B cell (primary cell): Measurements from ENCODE around the gene KNSTRN. TPM values are rescaled to one million over a fixed set of nuclear protein-coding genes. Genes with fewer than 3 reads are reported as not detected.
A peak's percentile ranks its signal among the peaks of the same experiment; 100 is the strongest.

Source experiments
- ATAC-seq: fragments of 200-7000 bp; cut with Tn5 transposase; one replicate; pipeline ENCODE4 v1.10.0; 2021; ENCODE audit warnings: low read depth, mild to moderate bottlenecking, moderate number of reproducible peaks, moderate library complexity
- CTCF ChIA-PET: fragments of 350-600 bp; sonication (Branson Sonifier 250); formaldehyde crosslinking; loops from one replicate; lab custom pipeline; 2021; ENCODE audit warnings: antibody characterized with exemption, inconsistent platforms; lab: Charles Lee
- POLR2A ChIA-PET: fragments of 350-600 bp; sonication (Branson Sonifier 250); formaldehyde crosslinking; loops from one replicate; lab custom pipeline; 2021; ENCODE audit warnings: antibody characterized with exemption; lab: Charles Lee
- DNase-seq: peaks from one replicate; pipeline ENCODE4 v3.0.0; 2013
- H2AFZ ChIP-seq: 2 replicates; pipeline ENCODE4 v1.6.1; 2012; ENCODE audit warnings: mild to moderate bottlenecking, low read depth, low read length; ENCODE audit not compliant: insufficient read depth, poor library complexity, severe bottlenecking
- H3K27ac ChIP-seq, 2 donors: 1 replicate in 1 of 2; 2 replicates in 1 of 2; pipeline ENCODE4 v1.5.1; 2012 to 2013; ENCODE audit warnings: low read length in 2 of 2, mild to moderate bottlenecking in 2 of 2, moderate library complexity in 1 of 2
- H3K27me3 ChIP-seq, 4 experiments: fragments of 200-600 bp in 1 of 4; sonication (generic) in 1 of 4; replicated peaks in 1 of 4; 1 replicate in 2 of 4; 2 replicates in 2 of 4; pipeline versions ENCODE4 v1.6.1 to v1.7.0; 2013 to 2016; ENCODE audit warnings: low read length in 3 of 4, mild to moderate bottlenecking in 2 of 4, mixed read lengths in 1 of 4, moderate library complexity in 1 of 4; ENCODE audit not compliant: insufficient read depth in 4 of 4, control insufficient read depth in 3 of 4; ENCODE audit errors: control extremely low read depth in 1 of 4
- H3K36me3 ChIP-seq, 2 experiments: replicated peaks in 1 of 2; 1 replicate in 1 of 2; 2 replicates in 1 of 2; pipeline versions ENCODE4 v1.6.1 to v1.7.1; 2013; ENCODE audit warnings: low read length in 1 of 2; ENCODE audit not compliant: insufficient read depth in 2 of 2, control insufficient read depth in 1 of 2; ENCODE audit errors: control extremely low read depth in 1 of 2, extremely low read depth in 1 of 2
- H3K4me1 ChIP-seq, 2 donors: fragments of 200-600 bp in 1 of 2; sonication (generic) in 1 of 2; 1 replicate in 1 of 2; 2 replicates in 1 of 2; pipeline versions ENCODE4 v1.5.1 to v1.6.1; 2013 to 2017; ENCODE audit warnings: low read length in 2 of 2; ENCODE audit not compliant: control insufficient read depth in 2 of 2, insufficient read depth in 2 of 2
- H3K4me2 ChIP-seq: replicated peaks from 2 replicates; pipeline ENCODE3; 2012; ENCODE audit warnings: mild to moderate bottlenecking, low read depth, low read length; ENCODE audit not compliant: poor library complexity, severe bottlenecking
- H3K4me3 ChIP-seq, 5 experiments: fragments of 200-600 bp in 1 of 5; sonication (generic) in 1 of 5; 1 replicate in 3 of 5; 2 replicates in 2 of 5; pipeline versions ENCODE4 v1.5.1 to v1.7.0; 2011 to 2016; ENCODE audit warnings: low read length in 4 of 5, mild to moderate bottlenecking in 4 of 5, low read depth in 2 of 5, control low read depth in 1 of 5, moderate library complexity in 1 of 5; ENCODE audit not compliant: insufficient read depth in 1 of 5; ENCODE audit errors: control extremely low read depth in 1 of 5, extremely low read depth in 1 of 5
- H3K79me2 ChIP-seq: fragments of 200-600 bp; sonication (generic); one replicate; pipeline ENCODE4 v1.6.0; 2016; ENCODE audit warnings: low read length; ENCODE audit not compliant: control insufficient read depth, insufficient read depth
- H3K9ac ChIP-seq: fragments of 200-600 bp; sonication (generic); 2 replicates; pipeline ENCODE4 v1.6.1; 2017; ENCODE audit warnings: mild to moderate bottlenecking, low read length, moderate library complexity
- H3K9me3 ChIP-seq, 3 donors: one replicate each; pipeline versions ENCODE4 v1.6.1 to v1.7.1; 2013; ENCODE audit warnings: low read length in 2 of 3; ENCODE audit not compliant: control insufficient read depth in 2 of 3, insufficient read depth in 1 of 3; ENCODE audit errors: control extremely low read depth in 1 of 3
- H4K20me1 ChIP-seq: 2 replicates; pipeline ENCODE4 v1.6.0; 2012; ENCODE audit warnings: mild to moderate bottlenecking, low read length; ENCODE audit not compliant: insufficient read depth, control insufficient read depth, poor library complexity, severe bottlenecking
- H3K27ac Mint-ChIP-seq: one replicate; pipeline ENCODE4 v1.8.0; 2021; ENCODE audit warnings: mixed read lengths
- H3K27me3 Mint-ChIP-seq: one replicate; pipeline ENCODE4 v1.8.0; 2021; ENCODE audit warnings: mixed read lengths
- H3K4me1 Mint-ChIP-seq: one replicate; pipeline ENCODE4 v1.8.0; 2021; ENCODE audit warnings: mixed read lengths
- H3K4me3 Mint-ChIP-seq: one replicate; pipeline ENCODE4 v1.8.0; 2021; ENCODE audit warnings: mixed read lengths
- H3K9me3 Mint-ChIP-seq: one replicate; pipeline ENCODE4 v1.8.0; 2022; ENCODE audit warnings: mixed read lengths; ENCODE audit not compliant: insufficient read depth
- CTCF ChIP-seq: fragments of 200-600 bp; IDR thresholded peaks from one replicate; pipeline ENCODE4 v1.8.0; 2022; ENCODE audit warnings: antibody characterized with exemption, mild to moderate bottlenecking
- EZH2 ChIP-seq: IDR thresholded peaks from 2 replicates; pipeline ENCODE4 v1.6.1; 2012; ENCODE audit warnings: borderline replicate concordance, low read depth, mild to moderate bottlenecking, moderate library complexity, low read length; ENCODE audit not compliant: insufficient read depth, poor library complexity, severe bottlenecking
- WGBS: methylation state at CpG from one replicate; pipeline ENCODE4 v1.1.5; 2013; ENCODE audit warnings: missing lambda C conversion rate; ENCODE audit not compliant: insufficient coverage; 5-methylcytosine and 5-hydroxymethylcytosine counted together
- intact Hi-C: fragments of 100-400 bp; cut with micrococcal nuclease; formaldehyde crosslinking; loops from one replicate; pipeline ENCODE4 v1.10.0; 2022
- polyA plus RNA-seq: library from polyadenylated mRNA; depleted of rRNA; stranded (reverse); fragments of >200 nt; gene quantifications from 2 replicates; pipeline ENCODE4 v1.2.3, GENCODE V29; 2012
- total RNA-seq, 2 donors: library from RNA; stranded (reverse); fragments of 120-200 nt in 1 of 2; gene quantifications; 1 replicate in 1 of 2; 2 replicates in 1 of 2; pipeline versions ENCODE4 v1.2.3 to v1.2.4, GENCODE V29; 2013 to 2022

KNSTRN gene
- total and polyA plus RNA-seq, 2 donors (not counting 1 experiment from before 2014, with no cell fraction given), result 4.0 to 14.0 TPM

GRCh38 chr15:40440743-40441564 is 58.4 kb downstream of the KNSTRN start, which contains the start of gene BAHD1:
Gene BAHD1, plus strand, starts transcription at chr15:40440953. Its CDS starts 17,512 bp downstream, at chr15:40458465.
- ChIA-PET CTCF (interaction anchor here (1.0 to 1.4 kb wide), 6 partner anchors 9 to 154 kb away, joined by 3 to 4 read pairs (median 4); no protein-coding TSS in a partner anchor), POLR2A (interaction anchor here (0.7 to 1.9 kb wide), 4 partner anchors 35 to 604 kb away, joined by 3 to 9 read pairs (median 4); partner anchors contain the start of genes C15orf62, IVD and PLCB2)
- H3K4me3 Mint-ChIP-seq, result peak within 1 kb of the TSS; percentile 91
- peak within 1 kb of the TSS; percentile 76 for H3K9ac ChIP-seq
- H3K27ac ChIP-seq, result peak within 1 kb of the TSS in 1 of 2 donors; percentile 48
- peaks cover 44% of the 10 kb centered on the region for H4K20me1 ChIP-seq
- peak within 1 kb of the TSS; percentile 89 for H3K27ac Mint-ChIP-seq
- peak; percentile 94 for DNase-seq
- ATAC-seq, result peak; percentile 90
- peak within 1 kb of the TSS; percentile 99 for H3K4me2 ChIP-seq
- WGBS, result under 1% methylated on average over 118 of the region's 119 CpGs
- H3K4me3 ChIP-seq, result peak within 1 kb of the TSS; percentile 15 to 80 (median 59)
- peaks cover 61% of the 10 kb centered on the region for H3K4me1 Mint-ChIP-seq
- H3K27me3 Mint-ChIP-seq, result peaks cover 25% of the 10 kb centered on the region
- H3K4me1 ChIP-seq, result peaks cover 37 to 44% of the 10 kb centered on the region in 2 donors
- peaks cover 0 to 35% (median 15%) of the 10 kb centered on the region in 4 experiments for H3K27me3 ChIP-seq
- TF ChIP-seq CTCF, result no peak
- TF ChIP-seq EZH2, result no peak
- intact Hi-C loops, result loop anchor here (1.0 to 5.0 kb wide), 7 partner anchors 30 to 151 kb away; partner anchors contain the start of genes CCDC32, DISP2, IVD and KNL1
- H3K79me2 ChIP-seq, result peaks cover 44% of the 10 kb centered on the region
- no peaks in the 10 kb centered on the region for H3K9me3 Mint-ChIP-seq
- peaks cover 0 to 7% (median 0%) of the 10 kb centered on the region in 3 donors for H3K9me3 ChIP-seq
- peak within 1 kb of the TSS; percentile 89 for H2AFZ ChIP-seq
- peaks cover 0 to 2% of the 10 kb centered on the region in 2 experiments for H3K36me3 ChIP-seq
